T-cell (primary cell): ENCODE results near the gene CFAP251. TPM values are rescaled to one million over a fixed set of nuclear protein-coding genes. Genes with fewer than 3 reads are reported as not detected.
A peak's percentile ranks its signal among the peaks of the same experiment; 100 is the strongest.

Source experiments
- ATAC-seq, 4 experiments: fragments of 200-7000 bp in 3 of 4; fragments of 150-1000 bp in 1 of 4; cut with Tn5 transposase; replicated peaks in 1 of 4; 1 replicate in 3 of 4; 2 replicates in 1 of 4; pipeline ENCODE4 v1.10.0; 2021; ENCODE audit warnings: moderate library complexity in 3 of 4, mild to moderate bottlenecking in 2 of 4, moderate number of reproducible peaks in 1 of 4
- CTCF ChIA-PET, 2 donors: fragments of 300-600 bp; sonication (Branson Sonifier 250); formaldehyde crosslinking; loops; one replicate each; lab custom pipeline; 2022; ENCODE audit warnings: antibody characterized with exemption in 2 of 2; lab: Charles Lee
- POLR2A ChIA-PET, 2 donors: fragments of 300-600 bp; sonication (Branson Sonifier 250); formaldehyde crosslinking; loops; one replicate each; lab custom pipeline; 2022; ENCODE audit warnings: antibody characterized with exemption in 2 of 2; lab: Charles Lee
- DNase-seq, 35 experiments: peaks; one replicate each; pipeline versions ENCODE4 v3.0.0 to v3.0.0-alpha.2; 2013 to 2023
- H3K27ac ChIP-seq: one replicate; pipeline ENCODE4 v1.5.1; 2013; ENCODE audit warnings: low read length
- H3K27me3 ChIP-seq, 2 experiments: replicated peaks in 1 of 2; 1 replicate in 1 of 2; 2 replicates in 1 of 2; pipeline versions ENCODE4 v1.6.1 to v1.7.0; 2013; ENCODE audit warnings: low read length in 1 of 2, mixed read lengths in 1 of 2; ENCODE audit not compliant: control insufficient read depth in 2 of 2, insufficient read depth in 2 of 2; ENCODE audit errors: extremely low read depth in 1 of 2
- H3K36me3 ChIP-seq, 2 donors: 1 replicate in 1 of 2; 2 replicates in 1 of 2; pipeline versions ENCODE4 v1.6.1 to v1.7.0; 2013; ENCODE audit warnings: low read length in 1 of 2; ENCODE audit not compliant: control insufficient read depth in 2 of 2, insufficient read depth in 1 of 2; ENCODE audit errors: extremely low read depth in 1 of 2
- H3K4me1 ChIP-seq, 2 experiments: 1 replicate in 1 of 2; 2 replicates in 1 of 2; pipeline versions ENCODE4 v1.6.1 to v1.7.0; 2013; ENCODE audit warnings: low read length in 2 of 2, mixed read lengths in 1 of 2; ENCODE audit not compliant: insufficient read depth in 2 of 2, control insufficient read depth in 1 of 2; ENCODE audit errors: extremely low read depth in 1 of 2
- H3K4me3 ChIP-seq, 2 donors: 1 replicate in 1 of 2; 2 replicates in 1 of 2; pipeline versions ENCODE4 v1.5.1 to v1.7.0; 2013; ENCODE audit warnings: mild to moderate bottlenecking in 2 of 2, low read length in 1 of 2, moderate library complexity in 1 of 2; ENCODE audit not compliant: control insufficient read depth in 1 of 2; ENCODE audit errors: extremely low read depth in 1 of 2
- H3K9me3 ChIP-seq: 2 replicates; pipeline ENCODE4 v1.7.0; 2013
- H3K27ac Mint-ChIP-seq, 2 donors: one replicate each; pipeline ENCODE4 v1.8.0; 2020 to 2021; ENCODE audit warnings: mild to moderate bottlenecking in 2 of 2, mixed read lengths in 2 of 2
- H3K27me3 Mint-ChIP-seq, 2 donors: one replicate each; pipeline ENCODE4 v1.8.0; 2021 to 2022; ENCODE audit warnings: mixed read lengths in 2 of 2
- H3K36me3 Mint-ChIP-seq: one replicate; pipeline ENCODE4 v1.8.0; 2021; ENCODE audit warnings: mixed read lengths
- H3K4me1 Mint-ChIP-seq, 3 donors: one replicate each; pipeline ENCODE4 v1.8.0; 2020 to 2022; ENCODE audit warnings: mixed read lengths in 3 of 3, mild to moderate bottlenecking in 1 of 3
- H3K4me3 Mint-ChIP-seq, 3 donors: one replicate each; pipeline ENCODE4 v1.8.0; 2020 to 2022; ENCODE audit warnings: mild to moderate bottlenecking in 3 of 3, mixed read lengths in 3 of 3, moderate library complexity in 3 of 3
- H3K9me3 Mint-ChIP-seq, 3 donors: one replicate each; pipeline ENCODE4 v1.8.0; 2020 to 2022; ENCODE audit warnings: mixed read lengths in 3 of 3
- WGBS: methylation state at CpG from one replicate; pipeline ENCODE4 v1.1.5; 2013; ENCODE audit warnings: missing lambda C conversion rate; ENCODE audit not compliant: insufficient coverage; 5-methylcytosine and 5-hydroxymethylcytosine counted together
- total RNA-seq, 35 experiments: library from RNA in 6 of 35; stranded (reverse) in 6 of 35; fragments of 120-200 nt in 1 of 35; gene quantifications; one replicate each; pipeline versions ENCODE4 v1.2.1 to v1.2.4 and lab custom pipeline; 2013 to 2026

Gene CFAP251
- total RNA-seq, 5 donors from 2014 or later (not counting 1 experiment from before 2014, with no cell fraction given): 0.50 to 0.61 (median 0.57) TPM

- H3K9me3 Mint-ChIP-seq: peaks cover 0 to 5% (median 2%) of the 10 kb centered on the region in 3 donors
- 86% methylated on average over 15 of the region's 16 CpGs for WGBS
- Histone ChIP-seq H3K36me3 (no peaks in the 10 kb centered on the region), H3K9me3 (no peaks in the 10 kb centered on the region), H3K4me3 (peak overlapping the region; percentile 33 to 72), H3K27me3 (peaks cover 0 to 32% of the 10 kb centered on the region in 2 experiments), H3K4me1 (peaks cover 8 to 20% of the 10 kb centered on the region in 2 experiments), H3K27ac (no peak overlapping the region)
- POLR2A ChIA-PET: interaction anchor here in 1 of 2 donors (0.5 kb wide), 1 partner anchor 1691 kb away, joined by 5 read pairs; the partner anchor contains the start of gene ATP6V0A2
- peak overlapping the region; percentile 84 to 85 (median 84) for H3K4me3 Mint-ChIP-seq
- no peaks in the 10 kb centered on the region for H3K36me3 Mint-ChIP-seq
- H3K4me1 Mint-ChIP-seq: peaks cover 9 to 13% (median 12%) of the 10 kb centered on the region in 3 donors
- DNase-seq (no peak), ATAC-seq (no peak)
- CTCF ChIA-PET: no interaction called here
- peak overlapping the region in 1 of 2 donors; percentile 66 for H3K27ac Mint-ChIP-seq
- peaks cover 0 to 14% of the 10 kb centered on the region in 2 donors for H3K27me3 Mint-ChIP-seq
Measured at GRCh38 chr12:122020795-122021192, 102.4 kb downstream of the CFAP251 start.

- peaks cover 0 to 14% of the 10 kb centered on the region in 2 donors for H3K27me3 Mint-ChIP-seq
- Histone ChIP-seq H3K27me3 (peaks cover 0 to 32% of the 10 kb centered on the region in 2 experiments), H3K36me3 (no peaks in the 10 kb centered on the region), H3K4me3 (peak overlapping the region; percentile 33 to 72), H3K4me1 (peaks cover 8 to 20% of the 10 kb centered on the region in 2 experiments), H3K27ac (no peak overlapping the region), H3K9me3 (no peaks in the 10 kb centered on the region)
- 2% methylated on average over 57 of the region's 57 CpGs for WGBS
- ChIA-PET CTCF (no interaction called here), POLR2A (interaction anchor here in 1 of 2 donors (0.5 kb wide), 1 partner anchor 1691 kb away, joined by 5 read pairs; the partner anchor contains the start of gene ATP6V0A2)
- H3K27ac Mint-ChIP-seq: peak overlapping the region; percentile 39 to 66
- ATAC-seq (peak in 3 of 4 experiments; percentile 13 to 21 (median 19)), DNase-seq (peak in 2 of 35 experiments; percentile 15 to 25)
- peaks cover 10 to 13% (median 12%) of the 10 kb centered on the region in 3 donors for H3K4me1 Mint-ChIP-seq
- no peaks in the 10 kb centered on the region for H3K36me3 Mint-ChIP-seq
- H3K4me3 Mint-ChIP-seq: peak overlapping the region; percentile 84 to 85 (median 84)
- peaks cover 0 to 5% (median 2%) of the 10 kb centered on the region in 3 donors for H3K9me3 Mint-ChIP-seq
Measured at GRCh38 chr12:122021193-122021821, 102.9 kb downstream of the CFAP251 start.

- Mint-ChIP-seq H3K9me3 (peaks cover 0 to 5% (median 2%) of the 10 kb centered on the region in 3 donors), H3K27ac (peak within 1 kb of the TSS; percentile 39 to 66), H3K4me1 (peaks cover 12 to 15% (median 13%) of the 10 kb centered on the region in 3 donors), H3K4me3 (peak within 1 kb of the TSS; percentile 84 to 85 (median 84)), H3K27me3 (peaks cover 0 to 14% of the 10 kb centered on the region in 2 donors), H3K36me3 (no peaks in the 10 kb centered on the region)
- H3K27ac ChIP-seq: no peak within 1 kb of the TSS
- peaks cover 8 to 20% of the 10 kb centered on the region in 2 experiments for H3K4me1 ChIP-seq
- H3K4me3 ChIP-seq: peak within 1 kb of the TSS; percentile 41 to 92
- no peaks in the 10 kb centered on the region for H3K36me3 ChIP-seq
- DNase-seq: peak in 28 of 35 experiments; percentile 21 to 66 (median 38)
- ATAC-seq: peak; percentile 74 to 79 (median 76)
- under 1% methylated on average over 81 of the region's 83 CpGs for WGBS
- POLR2A ChIA-PET: no interaction called here
- CTCF ChIA-PET: no interaction called here
- no peaks in the 10 kb centered on the region for H3K9me3 ChIP-seq
- H3K27me3 ChIP-seq: peaks cover 0 to 32% of the 10 kb centered on the region in 2 experiments
Measured at GRCh38 chr12:122021822-122022392, 103.5 kb downstream of the CFAP251 start, which contains the start of gene BCL7A. BCL7A (plus strand) TSS chr12:122021884; CDS start chr12:122022092, 208 bp downstream.

GRCh38 chr12:122022393-122023338 lies 104.3 kb downstream of the CFAP251 start:
- peaks cover 0 to 14% of the 10 kb centered on the region in 2 donors for H3K27me3 Mint-ChIP-seq
- ATAC-seq (peak; percentile 52 to 67 (median 58)), DNase-seq (peak in 14 of 35 experiments; percentile 20 to 54 (median 32))
- no peaks in the 10 kb centered on the region for H3K36me3 Mint-ChIP-seq
- POLR2A ChIA-PET: interaction anchor here in 1 of 2 donors (0.6 kb wide), 1 partner anchor 103 kb away, joined by 3 read pairs; no protein-coding TSS in a partner anchor
- Histone ChIP-seq H3K27me3 (peaks cover 0 to 32% of the 10 kb centered on the region in 2 experiments), H3K27ac (no peak overlapping the region), H3K36me3 (no peaks in the 10 kb centered on the region), H3K9me3 (no peaks in the 10 kb centered on the region), H3K4me3 (peak overlapping the region; percentile 41 to 92), H3K4me1 (peaks cover 8 to 20% of the 10 kb centered on the region in 2 experiments)
- H3K9me3 Mint-ChIP-seq: peaks cover 0 to 5% (median 2%) of the 10 kb centered on the region in 3 donors
- peaks cover 13 to 19% (median 16%) of the 10 kb centered on the region in 3 donors for H3K4me1 Mint-ChIP-seq
- peak overlapping the region; percentile 79 to 84 (median 80) for H3K4me3 Mint-ChIP-seq
- WGBS: under 1% methylated on average over 114 of the region's 124 CpGs
- CTCF ChIA-PET: interaction anchor here in 1 of 2 donors (0.6 kb wide), 1 partner anchor 311 kb away, joined by 3 read pairs; no protein-coding TSS in a partner anchor
- peak overlapping the region in 1 of 2 donors; percentile 58 for H3K27ac Mint-ChIP-seq

GRCh38 chr12:122023339-122024131 lies 105.1 kb downstream of the CFAP251 start:
- no peaks in the 10 kb centered on the region for H3K9me3 ChIP-seq
- peak overlapping the region; percentile 41 to 92 for H3K4me3 ChIP-seq
- peaks cover 0 to 36% of the 10 kb centered on the region in 2 experiments for H3K27me3 ChIP-seq
- Mint-ChIP-seq H3K9me3 (peaks cover 0 to 2% (median under 1%) of the 10 kb centered on the region in 3 donors), H3K36me3 (no peaks in the 10 kb centered on the region), H3K27me3 (peaks cover 0 to 16% of the 10 kb centered on the region in 2 donors), H3K4me3 (peak overlapping the region; percentile 79 to 82 (median 80)), H3K27ac (peak overlapping the region in 1 of 2 donors; percentile 58), H3K4me1 (peaks cover 14 to 23% (median 18%) of the 10 kb centered on the region in 3 donors)
- H3K27ac ChIP-seq: no peak overlapping the region
- 36% methylated on average over 36 of the region's 43 CpGs for WGBS
- ChIA-PET CTCF (interaction anchor here in 1 of 2 donors (0.5 kb wide), 1 partner anchor 521 kb away, joined by 4 read pairs; no protein-coding TSS in a partner anchor), POLR2A (no interaction called here)
- no peak for ATAC-seq
- H3K4me1 ChIP-seq: peaks cover 8 to 20% of the 10 kb centered on the region in 2 experiments
- no peaks in the 10 kb centered on the region for H3K36me3 ChIP-seq
- peak in 2 of 35 experiments; percentile 19 for DNase-seq
